Measurements from ENCODE around the gene CD48. TPM values are rescaled to one million over a fixed set of nuclear protein-coding genes. Genes with fewer than 3 reads are reported as not detected.

Gene CD48
- total and polyA plus RNA-seq, 2 of the 4 experiments (the other 2 are of a cell fraction), result not detected

GRCh38 chr1:160742428-160743127 lies 31.0 kb upstream of the CD48 start:
- H2BK15ac ChIP-seq (ENCODE audit: low read depth, low read length), result no peak overlapping the region
- no peak overlapping the region for H3K56ac ChIP-seq (ENCODE audit: extremely low read depth, insufficient read depth, low read length)
- H3K14ac ChIP-seq (replicated peaks; ENCODE audit: low read depth, low read length), result no peak overlapping the region
- no peak overlapping the region for H3K9ac ChIP-seq (ENCODE audit: low read depth, low read length)
- H4K91ac ChIP-seq (ENCODE audit: insufficient read depth, low read depth, low read length), result no peak overlapping the region
- no CpG with 5 or more reads among the region's 8 CpGs for WGBS, 2 experiments (ENCODE audit: extremely low coverage in 2 of 2, insufficient read length in 1 of 2)
- no peak overlapping the region for H3K4me3 ChIP-seq (ENCODE audit: insufficient read depth, low read depth, low read length)
- no peaks in the 10 kb centered on the region for H3K9me1 ChIP-seq (ENCODE audit: insufficient read depth, low read length)
- H2BK120ac ChIP-seq (ENCODE audit: low read depth, low read length), result no peak overlapping the region
- POLR2A ChIA-PET (ENCODE audit: unreplicated experiment), result no interaction called here
- H3K9me3 ChIP-seq (ENCODE audit: control insufficient read depth, insufficient read depth, low read length), result no peaks in the 10 kb centered on the region
- H2BK5ac ChIP-seq (ENCODE audit: low read depth, low read length, poor library complexity, severe bottlenecking), result no peak overlapping the region
- CTCF ChIA-PET, result no interaction called here
- no peak overlapping the region for H2AFZ ChIP-seq (replicated peaks; ENCODE audit: low read length, poor library complexity)
- H3K4ac ChIP-seq (ENCODE audit: low read depth, low read length), result no peak overlapping the region
- ATAC-seq (ENCODE audit: low read depth) (no peak), DNase-seq (no peak)
- no peak overlapping the region for H2AK5ac ChIP-seq (ENCODE audit: low read depth, low read length)
- BruUV-seq (replicated peaks), result no TSS peak
- intact Hi-C loops (cut with micrococcal nuclease), result no loop called here
- in situ Hi-C loops (cut with MboI; ENCODE audit: low sequenced_read_pairs), result no loop called here
- dilution Hi-C loops (cut with HindIII; ENCODE audit: low sequenced_read_pairs, unreplicated experiment), result no loop called here
- H3K18ac ChIP-seq (ENCODE audit: low read depth, low read length), result no peak overlapping the region
- H4K5ac ChIP-seq (ENCODE audit: low read depth, low read length), result no peak overlapping the region
- H3K36me3 ChIP-seq (ENCODE audit: control insufficient read depth, insufficient read depth, low read length), result no peaks in the 10 kb centered on the region
- no peak overlapping the region for H2AK9ac ChIP-seq (replicated peaks; ENCODE audit: low read depth, low read length, poor library complexity)
- no peak overlapping the region for H2BK20ac ChIP-seq (ENCODE audit: low read depth, low read length)
- H3K27ac ChIP-seq (ENCODE audit: insufficient read depth, low read length), result no peak overlapping the region
- TF ChIP-seq POLR2A (IDR thresholded peaks at IDR 0.05; ENCODE audit: low read depth, low read length) (no peak), CEBPB (IDR thresholded peaks at IDR 0.05; ENCODE audit: low read depth, low read length) (no peak), MXI1 (IDR thresholded peaks at IDR 0.05; ENCODE audit: borderline replicate concordance, low read depth, low read length) (no peak), BHLHE40 (IDR thresholded peaks at IDR 0.05; ENCODE audit: low read depth, low read length) (no peak), MAFK (IDR thresholded peaks at IDR 0.05; ENCODE audit: low read depth, low read length) (no peak), ELK1 (IDR thresholded peaks at IDR 0.05; ENCODE audit: borderline replicate concordance, low read depth, low read length) (no peak), NFE2L2 (IDR thresholded peaks at IDR 0.05; ENCODE audit: low read depth, low read length) (no peak), RCOR1 (IDR thresholded peaks at IDR 0.05; ENCODE audit: insufficient replicate concordance, low read length) (no peak), CTCF (conservative IDR thresholded peaks at IDR 0.05; ENCODE audit: low read depth, low read length) (no peak)
- no peaks in the 10 kb centered on the region for H4K20me1 ChIP-seq (ENCODE audit: insufficient read depth, low read length)
- H4K8ac ChIP-seq (ENCODE audit: low read depth in 2 of 2, low read length in 2 of 2), result no peak overlapping the region
- H3K27me3 ChIP-seq (ENCODE audit: control insufficient read depth, insufficient read depth, low read length), result no peaks in the 10 kb centered on the region; the same call in 1 of the 2 replicates
- no peaks in the 10 kb centered on the region for H3K79me1 ChIP-seq (ENCODE audit: low read depth in 1 of 2, low read length in 2 of 2)
- no peak overlapping the region for H3K23ac ChIP-seq (ENCODE audit: low read depth, low read length)
- no peaks in the 10 kb centered on the region for H3K4me1 ChIP-seq (ENCODE audit: control insufficient read depth, insufficient read depth, low read length)
- H3K4me2 ChIP-seq (ENCODE audit: low read depth, low read length), result no peak overlapping the region
